HL-60 (cell line): ENCODE results near the gene SMC3.

Experiments used
- DNase-seq, 2 experiments: peaks; one replicate each; pipeline ENCODE4 v3.0.0-alpha.2; 2010 to 2020; ENCODE audit warnings: low read depth in 1 of 2, low spot score in 1 of 2
- H3K27ac ChIP-seq: fragments of 250-450 bp; sonication (Bioruptor Pico); replicated peaks from 2 replicates; pipeline ENCODE4 v1.5.1; 2020; ENCODE audit warnings: mild to moderate bottlenecking, moderate library complexity
- H3K27me3 ChIP-seq: fragments of 250-450 bp; sonication (Bioruptor Pico); 2 replicates; pipeline ENCODE4 v1.5.1; 2021; ENCODE audit warnings: mild to moderate bottlenecking, moderate library complexity; ENCODE audit not compliant: insufficient read depth, poor library complexity, severe bottlenecking
- H3K4me3 ChIP-seq: replicated peaks from 2 replicates; pipeline ENCODE4 v1.5.1; 2011; ENCODE audit warnings: mild to moderate bottlenecking, control low read depth, low read length; ENCODE audit not compliant: insufficient read depth
- GABPA ChIP-seq: IDR thresholded peaks from 2 replicates; pipeline ENCODE4 v1.6.1; 2012; ENCODE audit warnings: low read depth
- POLR2AphosphoS5 ChIP-seq: IDR thresholded peaks from 2 replicates; pipeline ENCODE4 v1.6.1; 2012; ENCODE audit warnings: low read depth
- SPI1 ChIP-seq: IDR thresholded peaks from 2 replicates; pipeline ENCODE4 v1.6.1; 2012; ENCODE audit warnings: low read depth, mild to moderate bottlenecking, borderline replicate concordance
- TF ChIP-seq, protein P1 (sequence below): IDR thresholded peaks from 2 replicates; pipeline ENCODE4 v1.6.1; 2012; ENCODE audit warnings: low read depth; ENCODE audit not compliant: insufficient replicate concordance
- TF ChIP-seq, protein P2 (sequence below): IDR thresholded peaks from one replicate; pipeline ENCODE4 v1.5.1; 2011; ENCODE audit warnings: low read length, control low read depth, inconsistent platforms; ENCODE audit not compliant: insufficient read depth

SMC3 gene

DNA sequence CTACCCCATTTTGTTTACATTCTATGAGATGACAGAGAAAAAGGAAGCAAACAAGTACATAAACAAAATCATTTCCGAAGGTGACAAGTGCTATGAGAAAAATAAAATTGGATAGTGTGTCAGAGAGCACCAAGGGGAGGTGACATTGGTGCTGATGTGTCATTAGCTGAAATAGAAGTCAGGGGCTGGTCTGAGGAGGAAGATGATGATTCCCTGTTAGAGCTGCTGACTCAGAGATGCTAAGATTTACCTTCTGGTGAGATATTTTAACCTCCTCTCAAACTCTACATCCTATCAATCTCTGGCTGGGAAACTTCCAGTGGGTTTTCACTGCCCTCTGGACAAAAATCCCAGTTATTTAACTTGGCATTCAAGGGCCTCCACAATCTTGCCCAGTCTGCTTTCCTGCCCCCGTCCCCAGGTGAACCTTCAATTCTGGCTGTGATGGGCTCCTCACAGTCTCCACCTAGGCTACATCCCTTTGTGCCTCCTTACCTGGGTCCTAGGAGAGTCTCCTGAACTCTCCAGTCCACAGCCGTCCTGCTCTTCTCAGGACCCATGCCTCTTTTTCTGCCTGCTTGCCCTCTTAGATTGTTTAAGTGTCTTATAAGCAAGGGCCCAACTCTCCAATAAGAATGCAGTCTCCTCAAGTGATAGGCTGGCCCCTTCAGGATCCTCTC lies 43.2 kb upstream of the SMC3 start:
- Histone ChIP-seq H3K4me3 (no peak overlapping the region), H3K27ac (no peak overlapping the region), H3K27me3 (no peaks in the 10 kb centered on the region)
- no peak for DNase-seq
- TF ChIP-seq SPI1 (no peak), POLR2AphosphoS5 (no peak), GABPA (no peak)
- TF ChIP-seq, protein P1, sequence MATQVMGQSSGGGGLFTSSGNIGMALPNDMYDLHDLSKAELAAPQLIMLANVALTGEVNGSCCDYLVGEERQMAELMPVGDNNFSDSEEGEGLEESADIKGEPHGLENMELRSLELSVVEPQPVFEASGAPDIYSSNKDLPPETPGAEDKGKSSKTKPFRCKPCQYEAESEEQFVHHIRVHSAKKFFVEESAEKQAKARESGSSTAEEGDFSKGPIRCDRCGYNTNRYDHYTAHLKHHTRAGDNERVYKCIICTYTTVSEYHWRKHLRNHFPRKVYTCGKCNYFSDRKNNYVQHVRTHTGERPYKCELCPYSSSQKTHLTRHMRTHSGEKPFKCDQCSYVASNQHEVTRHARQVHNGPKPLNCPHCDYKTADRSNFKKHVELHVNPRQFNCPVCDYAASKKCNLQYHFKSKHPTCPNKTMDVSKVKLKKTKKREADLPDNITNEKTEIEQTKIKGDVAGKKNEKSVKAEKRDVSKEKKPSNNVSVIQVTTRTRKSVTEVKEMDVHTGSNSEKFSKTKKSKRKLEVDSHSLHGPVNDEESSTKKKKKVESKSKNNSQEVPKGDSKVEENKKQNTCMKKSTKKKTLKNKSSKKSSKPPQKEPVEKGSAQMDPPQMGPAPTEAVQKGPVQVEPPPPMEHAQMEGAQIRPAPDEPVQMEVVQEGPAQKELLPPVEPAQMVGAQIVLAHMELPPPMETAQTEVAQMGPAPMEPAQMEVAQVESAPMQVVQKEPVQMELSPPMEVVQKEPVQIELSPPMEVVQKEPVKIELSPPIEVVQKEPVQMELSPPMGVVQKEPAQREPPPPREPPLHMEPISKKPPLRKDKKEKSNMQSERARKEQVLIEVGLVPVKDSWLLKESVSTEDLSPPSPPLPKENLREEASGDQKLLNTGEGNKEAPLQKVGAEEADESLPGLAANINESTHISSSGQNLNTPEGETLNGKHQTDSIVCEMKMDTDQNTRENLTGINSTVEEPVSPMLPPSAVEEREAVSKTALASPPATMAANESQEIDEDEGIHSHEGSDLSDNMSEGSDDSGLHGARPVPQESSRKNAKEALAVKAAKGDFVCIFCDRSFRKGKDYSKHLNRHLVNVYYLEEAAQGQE = no peak
- TF ChIP-seq, protein P2, sequence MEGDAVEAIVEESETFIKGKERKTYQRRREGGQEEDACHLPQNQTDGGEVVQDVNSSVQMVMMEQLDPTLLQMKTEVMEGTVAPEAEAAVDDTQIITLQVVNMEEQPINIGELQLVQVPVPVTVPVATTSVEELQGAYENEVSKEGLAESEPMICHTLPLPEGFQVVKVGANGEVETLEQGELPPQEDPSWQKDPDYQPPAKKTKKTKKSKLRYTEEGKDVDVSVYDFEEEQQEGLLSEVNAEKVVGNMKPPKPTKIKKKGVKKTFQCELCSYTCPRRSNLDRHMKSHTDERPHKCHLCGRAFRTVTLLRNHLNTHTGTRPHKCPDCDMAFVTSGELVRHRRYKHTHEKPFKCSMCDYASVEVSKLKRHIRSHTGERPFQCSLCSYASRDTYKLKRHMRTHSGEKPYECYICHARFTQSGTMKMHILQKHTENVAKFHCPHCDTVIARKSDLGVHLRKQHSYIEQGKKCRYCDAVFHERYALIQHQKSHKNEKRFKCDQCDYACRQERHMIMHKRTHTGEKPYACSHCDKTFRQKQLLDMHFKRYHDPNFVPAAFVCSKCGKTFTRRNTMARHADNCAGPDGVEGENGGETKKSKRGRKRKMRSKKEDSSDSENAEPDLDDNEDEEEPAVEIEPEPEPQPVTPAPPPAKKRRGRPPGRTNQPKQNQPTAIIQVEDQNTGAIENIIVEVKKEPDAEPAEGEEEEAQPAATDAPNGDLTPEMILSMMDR = no peak

DNA sequence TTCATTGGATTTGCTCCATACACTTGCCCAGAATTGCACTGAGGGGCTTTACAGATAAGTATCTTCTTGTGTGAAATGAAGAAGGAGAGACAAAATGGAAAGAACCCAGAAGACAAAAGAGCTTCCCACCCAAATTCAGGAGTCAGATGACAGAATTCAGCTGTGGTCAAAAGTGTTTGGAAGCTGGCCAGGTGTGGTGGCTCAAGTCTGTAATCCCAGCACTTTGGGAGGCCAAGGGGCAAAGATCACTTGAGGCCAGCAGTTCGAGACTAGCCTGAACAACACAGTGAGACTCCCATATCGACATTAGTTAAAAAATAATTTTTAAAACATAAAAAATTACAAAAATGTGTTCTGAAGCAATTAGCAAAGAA lies 42.6 kb upstream of the SMC3 start:
- no peak overlapping the region for H3K27ac ChIP-seq
- H3K4me3 ChIP-seq = no peak overlapping the region
- TF ChIP-seq GABPA (no peak), POLR2AphosphoS5 (no peak), SPI1 (no peak)
- TF ChIP-seq, protein P1 = no peak
- TF ChIP-seq, protein P2 = no peak
- H3K27me3 ChIP-seq = no peaks in the 10 kb centered on the region
- no peak for DNase-seq

DNA sequence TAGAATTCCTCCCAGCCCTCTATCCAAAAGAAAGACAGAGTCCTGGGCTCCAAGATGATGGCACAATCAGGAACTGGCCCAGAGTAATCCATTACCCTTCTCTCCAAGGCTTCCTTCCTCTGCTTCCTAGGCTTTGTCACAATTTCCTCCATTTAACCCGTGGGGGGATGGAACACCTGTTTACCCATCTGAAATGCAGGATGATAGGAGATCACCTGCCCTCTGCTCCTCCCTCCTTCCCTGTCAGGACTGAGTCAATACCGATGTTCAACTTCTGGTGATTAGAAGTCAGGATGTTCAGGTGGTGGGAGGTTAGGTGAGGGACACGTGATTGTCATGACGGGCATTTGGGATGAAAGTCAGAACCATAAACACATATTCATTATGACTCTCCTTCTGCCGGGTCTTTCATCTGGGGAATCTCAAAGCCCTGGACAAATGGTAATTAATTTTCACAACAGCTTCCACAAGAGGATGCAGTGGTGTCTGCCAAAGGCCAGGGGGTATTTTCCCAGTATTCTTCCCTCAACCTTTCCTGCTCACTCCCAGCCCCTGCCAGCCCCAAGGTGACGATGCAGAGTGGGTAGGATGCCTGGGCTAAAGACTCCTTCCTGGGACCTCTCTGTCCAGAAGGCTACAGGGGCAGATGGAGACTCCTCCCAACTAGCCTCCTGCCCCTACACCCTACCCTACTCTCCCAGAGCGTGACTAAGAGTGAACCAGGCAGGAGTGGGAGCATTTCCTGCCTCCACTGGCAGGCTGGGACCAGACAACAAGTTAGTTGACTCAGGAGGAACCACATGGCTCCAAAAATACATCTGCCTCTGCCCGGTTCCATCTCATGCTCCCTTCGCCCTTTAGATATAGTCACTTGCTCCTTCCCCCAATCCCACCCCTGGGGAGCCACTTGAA lies 41.9 kb upstream of the SMC3 start:
- Histone ChIP-seq H3K27ac (no peak overlapping the region), H3K4me3 (no peak overlapping the region), H3K27me3 (no peaks in the 10 kb centered on the region)
- no peak for TF ChIP-seq POLR2AphosphoS5
- TF ChIP-seq, protein P2 = no peak
- TF ChIP-seq, protein P1 = no peak
- TF ChIP-seq SPI1 = no peak
- no peak for TF ChIP-seq GABPA
- no peak for DNase-seq
